ENCODE results near the gene C17orf50.

Gene C17orf50

GRCh38 chr17:35757243-35757642 lies 3.4 kb upstream of the C17orf50 start:
- DNase-seq, result no peak

DNA sequence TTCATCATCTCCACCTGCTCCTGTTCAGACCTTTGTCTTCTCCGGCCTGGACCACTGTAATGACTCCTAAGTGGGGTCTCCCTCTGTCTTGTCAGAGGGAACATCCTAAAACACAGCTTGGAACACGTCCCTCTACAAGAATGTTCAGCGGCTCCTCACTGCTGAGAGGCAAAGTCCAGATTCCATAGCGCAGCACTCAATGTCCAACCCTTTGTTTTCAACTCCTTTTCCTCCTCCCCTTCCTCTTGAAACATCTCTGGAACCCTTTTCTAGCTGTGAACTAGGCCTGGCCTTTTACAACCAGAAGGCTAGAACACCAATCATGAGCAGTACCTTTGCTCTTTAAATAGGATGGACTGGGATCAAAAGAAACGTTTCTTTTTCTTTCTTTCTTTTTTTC lies 914 bp downstream of the C17orf50 start:
- no peak for DNase-seq

DNA sequence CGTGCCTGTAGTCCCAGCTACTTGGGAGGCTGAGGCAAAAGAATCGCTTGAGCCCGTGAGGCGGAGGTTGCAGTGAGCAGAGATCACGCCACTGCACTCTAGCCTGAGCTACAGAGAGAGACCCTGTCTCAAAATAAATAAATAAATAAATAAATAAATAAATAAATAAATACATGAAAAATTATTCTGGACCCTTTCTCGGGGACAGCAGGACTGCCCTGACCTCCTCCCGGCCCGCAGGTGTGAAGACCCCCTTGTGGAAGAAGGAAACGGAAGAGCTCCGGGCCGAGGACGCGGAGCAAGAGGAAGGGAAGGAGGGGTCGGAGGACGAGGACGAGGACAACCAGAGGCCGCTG lies 3.1 kb downstream of the C17orf50 start:
- DNase-seq, result no peak

DNA sequence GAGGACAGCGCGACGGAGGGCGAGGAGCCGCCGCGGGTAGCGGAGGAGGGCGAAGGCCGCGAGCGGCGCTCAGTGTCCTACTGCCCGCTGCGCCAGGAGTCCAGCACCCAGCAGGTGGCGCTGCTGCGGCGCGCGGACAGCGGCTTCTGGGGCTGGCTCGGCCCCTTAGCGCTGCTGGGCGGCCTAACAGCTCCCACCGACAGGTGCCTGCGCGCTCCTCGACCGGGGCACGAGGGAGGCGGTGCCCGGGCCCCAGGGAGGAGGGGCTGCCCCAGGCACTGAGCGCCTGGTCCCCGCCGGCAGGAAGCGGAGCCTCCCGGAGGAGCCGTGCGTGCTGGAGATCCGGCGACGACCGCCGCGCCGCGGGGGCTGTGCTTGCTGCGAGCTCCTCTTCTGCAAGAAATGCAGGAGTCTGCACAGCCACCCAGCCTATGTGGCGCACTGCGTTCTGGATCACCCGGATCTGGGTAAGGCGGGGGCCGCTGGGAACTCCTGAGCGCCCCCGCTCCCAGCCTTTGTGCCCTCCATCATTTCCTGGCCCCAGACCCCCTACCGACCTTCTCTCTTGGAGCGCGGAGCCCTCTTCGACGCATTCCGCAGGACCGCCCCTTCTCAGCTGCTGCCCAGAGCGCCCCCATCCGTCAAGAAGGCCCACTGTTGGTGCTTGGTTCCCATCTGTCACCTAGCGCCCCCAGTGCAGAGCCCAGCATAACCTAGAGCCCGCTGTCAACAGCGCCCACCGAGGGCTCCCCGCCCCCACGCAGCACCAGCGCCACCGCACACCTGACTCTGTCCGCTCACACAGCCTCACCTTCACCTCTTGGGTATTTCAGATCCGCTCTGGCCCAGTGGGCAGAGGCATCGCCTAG lies 3.7 kb downstream of the C17orf50 start:
- peak; percentile 93 for DNase-seq

- no peak for DNase-seq
Measured at GRCh38 chr17:35765086-35765710, 4.5 kb downstream of the C17orf50 start.

DNA sequence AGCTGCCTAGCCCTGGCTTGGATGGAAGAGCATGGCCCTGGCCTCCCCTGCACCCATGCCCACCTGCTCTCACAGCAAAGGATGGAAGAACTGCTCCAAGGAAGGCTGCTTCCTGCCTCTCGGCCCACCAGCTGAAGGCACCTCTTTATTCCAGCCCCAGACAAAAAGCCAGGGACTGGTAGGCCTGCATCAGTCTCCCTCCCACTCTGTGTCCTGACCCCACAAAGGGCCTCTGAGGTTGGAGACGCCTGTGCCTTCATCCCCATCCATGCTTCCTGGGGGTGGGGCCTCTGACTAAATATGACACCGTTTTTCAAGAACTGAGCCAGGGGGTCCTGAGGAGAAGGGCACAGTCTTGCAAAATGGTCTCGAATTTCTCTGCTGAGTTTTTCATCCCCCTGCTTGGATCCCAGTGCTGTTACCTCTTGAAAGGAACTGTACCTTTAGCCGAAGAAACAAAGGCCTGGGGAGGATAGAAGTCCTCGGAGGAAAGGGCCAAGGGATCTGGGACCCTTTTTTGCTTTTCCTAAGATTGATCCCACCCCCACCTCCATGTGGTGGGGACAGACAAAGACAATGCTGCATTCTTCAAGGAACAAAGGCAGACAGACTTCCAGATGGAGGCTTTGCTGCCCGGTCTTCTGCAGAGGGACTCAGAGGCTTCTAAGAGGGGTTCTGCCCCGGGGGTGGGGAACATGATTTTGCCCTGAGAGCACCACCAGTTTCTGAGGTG lies 5.2 kb downstream of the C17orf50 start:
- DNase-seq, result no peak

DNA sequence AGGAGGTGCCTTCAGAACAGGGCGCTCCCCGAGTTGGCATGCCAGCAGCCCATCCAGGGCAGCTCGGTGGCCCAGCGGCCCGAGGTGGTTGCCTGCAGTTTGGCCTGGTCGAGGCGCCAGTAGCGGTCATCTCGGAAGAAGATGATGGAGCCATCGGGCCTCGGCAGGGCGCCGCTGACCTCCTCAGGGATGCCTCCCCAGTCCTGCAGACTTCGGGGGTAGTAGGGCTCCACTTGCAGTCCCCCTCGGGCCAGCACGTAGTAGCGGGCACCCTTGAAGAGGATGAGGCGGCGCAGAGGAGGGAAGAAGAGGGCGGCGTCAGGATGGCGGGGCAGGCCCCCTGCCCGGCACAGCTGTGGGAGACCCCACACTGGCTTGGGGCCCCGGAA lies 5.8 kb downstream of the C17orf50 start:
- no peak for DNase-seq

GRCh38 chr17:35766903-35767510 lies 6.3 kb downstream of the C17orf50 start:
- DNase-seq, result peak; percentile 9

DNA sequence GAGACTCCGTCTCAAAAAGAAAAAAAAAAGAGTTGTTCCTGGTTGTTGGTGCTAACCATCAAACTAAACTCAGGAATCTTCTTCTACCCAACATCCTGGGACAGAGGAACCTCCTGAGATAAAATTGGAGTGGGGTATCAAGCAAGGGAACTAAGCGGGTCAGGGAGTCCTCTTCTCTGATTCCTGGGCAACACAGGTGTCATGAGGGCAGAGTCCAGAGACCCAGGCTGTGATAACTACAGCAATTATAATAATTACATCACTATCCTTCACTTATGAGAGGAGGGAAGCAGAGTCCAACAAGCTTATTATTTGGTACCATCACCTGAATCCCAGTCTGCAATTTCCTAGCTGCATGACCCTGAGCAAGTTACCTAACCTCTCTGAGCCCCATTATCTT lies 8.1 kb downstream of the C17orf50 start:
- DNase-seq, result peak; percentile 43

DNA sequence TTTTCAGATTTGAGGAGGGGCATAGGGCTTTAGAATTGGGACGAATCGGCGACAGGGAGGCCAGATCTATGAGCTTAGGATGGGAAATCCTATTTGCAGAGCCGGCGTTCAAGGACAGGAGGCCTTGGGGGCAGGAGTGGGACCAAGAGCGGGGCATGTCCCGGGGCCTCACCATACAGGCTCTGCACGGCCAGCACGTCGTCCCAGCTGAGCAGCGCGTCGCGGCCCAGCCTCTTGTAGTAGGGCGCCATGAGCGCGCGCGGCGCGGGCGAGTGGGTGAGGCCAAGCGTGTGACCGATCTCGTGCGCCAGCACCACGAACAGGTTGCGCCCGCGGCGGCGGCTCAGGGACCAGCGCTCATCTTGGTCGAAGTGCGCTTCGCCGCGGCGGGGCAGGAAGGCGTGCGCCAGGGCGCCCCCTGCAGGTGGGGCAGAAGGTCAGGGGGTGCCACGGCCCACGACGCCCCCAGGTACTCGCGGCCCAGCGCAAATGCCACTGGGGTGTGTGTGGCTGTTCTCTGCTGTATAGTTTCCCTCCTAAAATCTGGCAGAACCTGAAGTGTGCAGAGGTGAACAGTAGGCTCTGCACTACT lies 9.3 kb downstream of the C17orf50 start:
- DNase-seq, result no peak

DNA sequence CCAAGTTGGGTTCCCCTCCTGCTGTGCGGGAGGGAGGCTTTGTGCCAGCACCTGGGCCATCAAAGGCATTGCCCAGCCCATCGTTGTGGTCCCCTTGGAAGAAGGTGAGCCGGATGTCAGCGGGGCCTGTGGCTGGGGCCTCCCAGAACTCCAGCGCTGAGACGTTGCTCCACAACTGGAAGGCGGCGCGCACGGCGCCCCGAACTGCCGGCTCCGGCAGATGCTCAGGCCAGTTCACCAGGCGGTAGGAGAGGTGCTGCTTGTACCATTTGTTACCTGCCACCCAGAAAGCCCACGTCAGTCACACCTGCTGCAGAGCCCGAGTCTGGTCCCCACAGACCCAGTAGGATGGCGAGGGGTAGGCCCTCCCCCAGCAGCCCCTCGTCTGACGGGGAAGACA lies 12.4 kb downstream of the C17orf50 start:
- no peak for DNase-seq

DNA sequence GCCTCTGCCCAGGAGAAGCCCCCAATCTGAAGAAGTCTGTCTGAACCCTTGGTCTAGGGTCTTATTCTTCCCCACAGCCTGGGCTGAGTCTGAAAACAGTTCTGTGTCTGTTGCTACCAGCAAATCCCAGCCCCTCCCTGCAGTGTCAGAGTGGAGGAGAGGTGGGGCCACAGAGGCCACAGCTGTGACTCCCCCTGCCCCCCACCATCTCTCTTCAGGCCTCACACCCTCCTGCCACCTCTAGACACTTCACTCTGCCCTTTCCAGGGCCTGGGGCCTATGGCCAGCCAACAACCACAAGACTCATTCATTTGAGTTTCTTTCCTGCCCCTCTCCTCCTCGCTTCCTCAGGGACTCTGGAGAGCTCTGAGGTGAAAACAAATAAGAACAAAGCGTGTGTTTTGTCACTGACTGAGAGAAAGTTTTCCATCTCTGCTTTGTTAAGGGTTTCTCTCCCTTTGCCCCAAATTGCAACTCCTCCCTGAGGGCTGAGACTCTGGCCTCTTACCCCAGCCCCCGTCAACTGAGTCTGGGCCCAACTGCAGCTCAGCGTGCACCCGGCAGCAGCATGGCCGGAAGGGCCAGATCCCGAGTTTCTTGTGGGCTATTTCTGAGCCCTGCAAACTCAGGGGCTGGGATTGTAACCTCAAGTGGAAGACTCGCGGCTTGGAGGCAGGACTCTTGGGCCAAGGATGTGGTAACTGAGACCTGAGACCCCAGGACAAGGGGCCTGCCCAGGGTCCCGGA lies 13.2 kb downstream of the C17orf50 start:
- no peak for DNase-seq

DNA sequence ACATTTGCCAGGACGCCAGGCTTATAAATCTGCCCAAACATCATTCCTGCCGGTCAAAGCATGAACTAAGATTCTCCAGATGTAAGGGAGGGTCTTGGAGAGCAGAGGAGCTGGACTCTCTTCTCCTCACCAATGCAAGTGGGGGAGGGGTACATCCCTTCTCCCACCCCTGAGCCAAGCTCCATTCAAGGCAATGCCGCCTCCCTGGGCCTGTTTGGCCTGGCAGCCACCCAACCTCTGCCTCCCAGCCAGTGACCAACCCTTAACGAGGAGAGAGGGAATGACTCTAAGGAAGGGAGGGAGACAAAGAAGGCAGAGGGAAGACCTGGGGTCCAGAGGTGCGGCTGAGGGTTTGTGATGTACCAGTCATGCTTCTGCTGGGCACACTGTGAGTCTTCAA lies 13.8 kb downstream of the C17orf50 start:
- no peak for DNase-seq

DNA sequence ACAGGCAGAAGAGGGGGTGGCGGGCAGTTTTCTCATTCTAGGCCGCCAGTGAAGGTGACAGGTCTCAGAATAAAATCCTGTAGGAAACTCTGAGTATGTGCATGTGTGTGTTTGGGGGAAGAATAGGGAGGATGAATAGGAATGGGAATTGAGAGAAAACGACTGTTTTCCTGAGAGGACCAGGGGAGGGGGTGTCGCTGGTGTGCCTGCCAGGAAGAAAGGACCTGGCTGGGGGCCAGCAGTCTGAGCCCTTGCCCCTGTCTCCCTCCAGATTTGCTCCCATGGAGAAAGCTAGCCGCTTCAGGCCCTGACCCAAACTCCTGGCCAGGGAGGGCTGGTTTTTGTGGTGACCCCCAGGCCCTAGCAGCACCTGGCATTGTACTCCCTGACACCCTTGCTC lies 14.4 kb downstream of the C17orf50 start:
- no peak for DNase-seq

- DNase-seq, result no peak
Measured at GRCh38 chr17:35775583-35775982, 14.9 kb downstream of the C17orf50 start.

GRCh38 chr17:35778641-35779196 lies 18.0 kb downstream of the C17orf50 start:
- DNase-seq, result no peak

DNA sequence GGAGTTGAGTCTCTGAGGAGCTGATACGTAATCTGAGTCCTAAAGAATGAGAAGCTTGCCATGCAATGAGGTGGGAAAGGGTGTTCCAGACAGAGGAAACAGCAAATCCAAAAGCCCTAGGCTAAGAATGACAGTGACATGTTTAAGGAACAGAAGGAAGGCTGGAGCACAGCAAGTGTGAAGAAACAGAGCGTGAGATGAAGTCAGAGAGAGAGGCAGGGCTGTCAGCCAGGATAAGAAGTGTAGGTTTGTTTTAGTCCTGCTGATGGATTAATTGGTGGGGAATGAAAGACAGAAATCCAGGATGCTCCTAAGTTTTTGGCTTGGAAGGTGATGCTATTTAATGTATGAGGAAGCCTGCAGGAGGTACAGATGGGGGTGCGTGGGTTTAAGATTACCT lies 20.3 kb downstream of the C17orf50 start:
- no peak for DNase-seq

GRCh38 chr17:35784895-35785294 lies 24.2 kb downstream of the C17orf50 start:
- DNase-seq, result no peak

- DNase-seq, result no peak
Measured at GRCh38 chr17:35786941-35787432, 26.3 kb downstream of the C17orf50 start.

DNA sequence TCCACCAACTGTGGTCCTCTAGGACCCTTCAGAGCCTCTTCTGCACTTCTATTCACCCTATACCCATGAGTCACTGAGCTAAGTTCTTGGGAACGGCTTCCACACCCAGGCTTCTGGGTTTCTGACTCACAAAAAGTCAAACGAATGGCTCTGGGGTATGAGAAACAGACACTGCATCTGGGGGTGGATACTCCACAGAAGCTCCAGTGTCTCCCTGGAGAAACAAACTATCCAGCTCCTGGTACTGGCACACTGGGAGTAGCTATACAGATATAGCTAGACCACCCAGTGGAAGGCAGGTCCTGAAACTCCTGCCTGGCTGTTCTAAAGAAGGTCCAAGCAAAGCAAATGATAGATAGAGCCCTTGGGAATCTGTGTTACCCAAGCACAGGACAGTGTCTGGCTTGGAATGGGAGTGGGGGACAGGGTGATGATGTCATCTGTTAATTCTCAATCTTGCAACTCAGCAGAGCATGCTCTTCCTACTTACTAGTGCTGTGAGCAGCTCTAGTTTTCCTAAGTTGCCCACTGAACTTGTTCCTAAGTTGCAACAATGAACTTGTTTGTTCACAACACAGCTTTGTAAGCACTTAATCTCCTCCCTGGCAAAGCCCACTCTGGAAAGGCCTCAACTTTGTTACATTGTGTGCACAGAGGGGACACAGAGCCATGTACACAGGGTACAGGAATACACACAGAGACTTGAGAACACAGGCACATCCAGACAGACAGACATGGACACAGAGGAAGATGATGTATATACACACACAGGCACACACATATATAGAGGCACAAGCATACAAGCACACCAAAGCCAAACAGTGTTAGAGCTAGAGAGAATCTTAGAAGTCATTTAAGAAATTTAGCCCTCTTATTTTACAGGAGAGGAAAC lies 28.0 kb downstream of the C17orf50 start:
- DNase-seq, result no peak

DNA sequence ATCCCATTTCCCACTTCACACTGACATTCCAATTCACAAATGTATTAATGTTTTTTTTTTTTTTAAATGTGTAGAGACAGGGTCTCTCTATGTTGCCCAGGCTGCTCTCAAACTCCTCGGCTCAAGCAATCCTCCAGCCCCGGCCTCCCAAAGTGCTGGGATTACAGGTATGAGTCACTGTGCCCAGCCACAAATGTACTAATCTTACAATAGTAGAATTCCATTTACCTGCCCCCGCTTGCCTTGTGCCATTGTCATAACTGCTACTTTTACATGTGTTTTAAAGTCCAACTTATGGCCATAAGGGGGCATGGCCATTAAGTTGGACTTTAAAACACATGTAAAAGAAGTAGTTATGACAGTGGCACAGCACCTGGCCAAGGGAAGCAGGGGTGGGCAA lies 30.2 kb downstream of the C17orf50 start:
- DNase-seq, result no peak
